Measurements from ENCODE around the gene DDX50. TPM values are rescaled to one million over a fixed set of nuclear protein-coding genes. Genes with fewer than 3 reads are reported as not detected.

Gene DDX50
- total RNA-seq, 4 donors from 2014 or later: 25.4 to 39.0 (median 30.1) TPM

- DNase-seq (ENCODE audit: low spot score) (no peak), ATAC-seq (ENCODE audit: low FRiP score) (no peak)
- TF ChIP-seq, protein P1, sequence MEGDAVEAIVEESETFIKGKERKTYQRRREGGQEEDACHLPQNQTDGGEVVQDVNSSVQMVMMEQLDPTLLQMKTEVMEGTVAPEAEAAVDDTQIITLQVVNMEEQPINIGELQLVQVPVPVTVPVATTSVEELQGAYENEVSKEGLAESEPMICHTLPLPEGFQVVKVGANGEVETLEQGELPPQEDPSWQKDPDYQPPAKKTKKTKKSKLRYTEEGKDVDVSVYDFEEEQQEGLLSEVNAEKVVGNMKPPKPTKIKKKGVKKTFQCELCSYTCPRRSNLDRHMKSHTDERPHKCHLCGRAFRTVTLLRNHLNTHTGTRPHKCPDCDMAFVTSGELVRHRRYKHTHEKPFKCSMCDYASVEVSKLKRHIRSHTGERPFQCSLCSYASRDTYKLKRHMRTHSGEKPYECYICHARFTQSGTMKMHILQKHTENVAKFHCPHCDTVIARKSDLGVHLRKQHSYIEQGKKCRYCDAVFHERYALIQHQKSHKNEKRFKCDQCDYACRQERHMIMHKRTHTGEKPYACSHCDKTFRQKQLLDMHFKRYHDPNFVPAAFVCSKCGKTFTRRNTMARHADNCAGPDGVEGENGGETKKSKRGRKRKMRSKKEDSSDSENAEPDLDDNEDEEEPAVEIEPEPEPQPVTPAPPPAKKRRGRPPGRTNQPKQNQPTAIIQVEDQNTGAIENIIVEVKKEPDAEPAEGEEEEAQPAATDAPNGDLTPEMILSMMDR (IDR thresholded peaks at IDR 0.05): no peak
Measured at GRCh38 chr10:68878496-68878895, 22.6 kb upstream of the DDX50 start.

DNA sequence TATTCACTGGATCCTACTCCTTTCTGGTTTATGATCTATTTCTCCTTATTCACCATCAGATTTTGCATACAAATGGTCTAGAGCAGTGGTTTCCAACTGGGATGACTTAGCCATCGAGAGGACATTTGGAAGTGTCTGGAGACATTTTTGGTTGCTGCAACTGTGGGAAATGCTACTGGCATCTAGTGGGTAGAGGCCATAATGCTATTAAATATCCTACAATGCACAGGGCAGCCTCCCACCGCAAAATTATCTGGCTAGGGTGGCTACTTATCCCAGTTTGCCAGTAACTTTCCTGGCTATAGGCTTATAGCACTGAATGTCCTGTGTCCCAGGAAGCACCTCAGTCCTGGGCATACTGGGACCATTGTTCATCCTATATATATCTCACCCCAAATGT is 21.5 kb upstream of the DDX50 start:
- TF ChIP-seq, protein P1 (IDR thresholded peaks at IDR 0.05): no peak
- no peak for DNase-seq (ENCODE audit: low spot score)
- ATAC-seq (ENCODE audit: low FRiP score): no peak

GRCh38 chr10:68880181-68880580 is 20.9 kb upstream of the DDX50 start:
- TF ChIP-seq, protein P1 (IDR thresholded peaks at IDR 0.05): no peak

DNA sequence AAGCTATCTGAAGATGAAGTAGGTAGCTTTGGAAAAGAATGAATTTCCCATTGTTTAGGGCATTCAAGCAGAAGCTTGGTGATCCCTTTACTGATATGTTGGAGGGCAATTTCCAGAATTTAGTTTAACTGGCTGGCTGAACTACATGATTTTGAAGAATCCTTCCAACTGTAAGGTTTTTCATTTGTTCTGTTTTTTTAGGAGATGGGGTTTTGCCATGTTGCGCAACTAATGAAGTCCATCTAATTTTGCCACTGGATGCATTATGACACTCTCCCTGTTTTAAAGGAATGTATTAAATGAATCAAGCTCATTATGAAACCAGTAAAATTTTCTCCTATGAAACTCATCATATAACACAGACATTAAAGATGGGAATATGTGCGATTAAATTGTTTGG is 6.1 kb upstream of the DDX50 start:
- ATAC-seq (ENCODE audit: low FRiP score): no peak
- no peak for DNase-seq (ENCODE audit: low spot score)
- TF ChIP-seq, protein P1 (IDR thresholded peaks at IDR 0.05): no peak

More at GRCh38 chr10:68880181-68880580, 20.9 kb upstream of the DDX50 start:
- DNase-seq (ENCODE audit: low spot score) (no peak), ATAC-seq (ENCODE audit: low FRiP score) (no peak)

DNA sequence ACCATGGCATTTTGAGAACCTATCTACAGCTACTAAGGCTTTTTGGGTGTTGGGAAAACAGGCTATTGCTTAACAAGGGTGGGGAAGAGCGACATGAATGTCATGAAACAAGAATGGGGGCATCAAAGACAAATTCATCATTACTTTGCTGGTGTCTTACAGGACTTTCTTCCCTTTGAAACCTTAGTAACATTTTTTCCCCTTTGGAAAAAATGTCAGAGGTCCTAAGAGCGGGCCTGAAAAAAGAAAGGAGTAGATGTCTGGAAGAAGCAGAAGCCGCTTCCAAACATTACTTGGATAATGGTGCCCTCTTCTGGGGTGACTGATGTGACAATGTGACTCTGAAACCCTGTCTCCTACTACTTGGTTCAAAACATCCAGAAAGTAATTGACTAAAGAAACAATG is 3.8 kb upstream of the DDX50 start:
- no peak for ATAC-seq (ENCODE audit: low FRiP score)
- TF ChIP-seq, protein P1 (IDR thresholded peaks at IDR 0.05): no peak
- no peak for DNase-seq (ENCODE audit: low spot score)

- ATAC-seq (ENCODE audit: low FRiP score) (no peak), DNase-seq (ENCODE audit: low spot score) (no peak)
- TF ChIP-seq, protein P1 (IDR thresholded peaks at IDR 0.05): no peak
Measured at GRCh38 chr10:68899186-68899745, 1.8 kb upstream of the DDX50 start.

- TF ChIP-seq, protein P1 (IDR thresholded peaks at IDR 0.05): no peak
- ATAC-seq (ENCODE audit: low FRiP score): peak; percentile 65
- DNase-seq (ENCODE audit: low spot score): peak; percentile 34
Measured at GRCh38 chr10:68900427-68901104, 549 bp upstream of the DDX50 start.

Data from omental fat pad (tissue), 4 donors.